H1 (cell line): Measurements from ENCODE around the gene SRP14. TPM values are rescaled to one million over a fixed set of nuclear protein-coding genes. Genes with fewer than 3 reads are reported as not detected.

Experiments used
- BRCA1 ChIP-seq: IDR thresholded peaks from 2 replicates; pipeline ENCODE4 v1.6.1; 2012; ENCODE audit warnings: low read depth, low read length, improper control_type of control experiment
- polyA plus RNA-seq, 7 experiments: library from polyadenylated mRNA; depleted of rRNA in 3 of 7; stranded (reverse) in 5 of 7; unstranded in 2 of 7; fragments of >200 nt in 5 of 7; fragments of 200-250 nt in 2 of 7; gene quantifications; 1 replicate in 5 of 7; 2 replicates in 1 of 7; 4 replicates in 1 of 7; pipeline versions ENCODE4 v1.2.1 to v1.2.3, GENCODE V29; 2011 to 2013; ENCODE audit warnings: missing spikeins in 2 of 7, mixed read lengths in 2 of 7
- total RNA-seq: library from RNA; stranded (reverse); fragmentation: NEBNext Ultra II Directional; extraction: Animal tissue kit (Norgen Biotek cat#: 25700); gene quantifications from 2 replicates; pipeline ENCODE4 v1.2.1, GENCODE V29; 2021
- TF ChIP-seq, protein P1 (sequence below): IDR thresholded peaks from 2 replicates; pipeline ENCODE4 v1.6.1; 2011; ENCODE audit warnings: low read length, improper control_type of control experiment

Gene SRP14
- total and polyA plus RNA-seq, 2 of the 8 experiments (the other 6 are each of a cell fraction or from before 2014, with no cell fraction given) = 186 to 223 TPM

- TF ChIP-seq, protein P1, sequence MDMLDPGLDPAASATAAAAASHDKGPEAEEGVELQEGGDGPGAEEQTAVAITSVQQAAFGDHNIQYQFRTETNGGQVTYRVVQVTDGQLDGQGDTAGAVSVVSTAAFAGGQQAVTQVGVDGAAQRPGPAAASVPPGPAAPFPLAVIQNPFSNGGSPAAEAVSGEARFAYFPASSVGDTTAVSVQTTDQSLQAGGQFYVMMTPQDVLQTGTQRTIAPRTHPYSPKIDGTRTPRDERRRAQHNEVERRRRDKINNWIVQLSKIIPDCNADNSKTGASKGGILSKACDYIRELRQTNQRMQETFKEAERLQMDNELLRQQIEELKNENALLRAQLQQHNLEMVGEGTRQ = no peak
- no peak for TF ChIP-seq BRCA1
Measured at GRCh38 chr15:40070608-40071218, 31.7 kb upstream of the SRP14 start (continued).
